Measurements from ENCODE around the gene ZNF311. TPM values are rescaled to one million over a fixed set of nuclear protein-coding genes. Genes with fewer than 3 reads are reported as not detected.

Gene ZNF311
- total RNA-seq, 2 experiments from 2014 or later = 0.25 to 0.31 TPM

- no peak for ATAC-seq (ENCODE audit: poor library complexity)
- Histone ChIP-seq H3K27ac (ENCODE audit: low read depth in 1 of 2, low read length in 2 of 2) (no peak overlapping the region), H3K36me3 (ENCODE audit: insufficient read depth, low read length) (no peaks in the 10 kb centered on the region), H3K9me3 (ENCODE audit: control insufficient read depth in 1 of 2, insufficient read depth in 1 of 2, low read length in 2 of 2) (peaks cover 0 to 5% of the 10 kb centered on the region in 2 experiments), H3K4me1 (ENCODE audit: insufficient read depth, low read length) (no peaks in the 10 kb centered on the region), H3K4me3 (ENCODE audit: low read length) (no peak overlapping the region), H3K27me3 (ENCODE audit: control insufficient read depth in 1 of 2, insufficient read depth in 2 of 2, low read length in 2 of 2) (peaks cover 4 to 17% of the 10 kb centered on the region in 2 experiments)
- no peaks in the 10 kb centered on the region for H3K4me1 Mint-ChIP-seq (ENCODE audit: low read depth)
- POLR2A ChIA-PET = no interaction called here
- no peaks in the 10 kb centered on the region for H3K36me3 Mint-ChIP-seq (ENCODE audit: low read depth)
- intact Hi-C loops (cut with DNase I, micrococcal nuclease) = no loop called here
- no peak for DNase-seq
- no peak overlapping the region for H3K4me3 Mint-ChIP-seq
- no peak for TF ChIP-seq CTCF (IDR thresholded peaks at IDR 0.05)
- H3K9me3 Mint-ChIP-seq = no peaks in the 10 kb centered on the region
- CTCF ChIA-PET = interaction anchor here (1.2 kb wide), 1 partner anchor 11 kb away, joined by 3 read pairs; no protein-coding TSS in a partner anchor
- H3K27me3 Mint-ChIP-seq = peaks cover 70% of the 10 kb centered on the region
- H3K27ac Mint-ChIP-seq = no peak overlapping the region
Measured at GRCh38 chr6:29035951-29036350, 30.8 kb upstream of the ZNF311 start.

GRCh38 chr6:29028821-29029220, 23.7 kb upstream of the ZNF311 start:
- Mint-ChIP-seq H3K4me3 (no peak overlapping the region), H3K9me3 (no peaks in the 10 kb centered on the region), H3K27ac (no peak overlapping the region), H3K4me1 (ENCODE audit: low read depth) (no peaks in the 10 kb centered on the region), H3K36me3 (ENCODE audit: low read depth) (no peaks in the 10 kb centered on the region), H3K27me3 (peaks cover 80% of the 10 kb centered on the region)
- intact Hi-C loops (cut with DNase I, micrococcal nuclease) = no loop called here
- H3K36me3 ChIP-seq (ENCODE audit: insufficient read depth, low read length) = no peaks in the 10 kb centered on the region
- ATAC-seq (ENCODE audit: poor library complexity) (no peak), DNase-seq (no peak)
- H3K4me1 ChIP-seq (ENCODE audit: insufficient read depth, low read length) = no peaks in the 10 kb centered on the region
- peaks cover 9 to 49% of the 10 kb centered on the region in 2 experiments for H3K27me3 ChIP-seq (ENCODE audit: control insufficient read depth in 1 of 2, insufficient read depth in 2 of 2, low read length in 2 of 2)
- ChIA-PET CTCF (interaction anchor here (1.0 kb wide), 1 partner anchor 191 kb away, joined by 3 read pairs; no protein-coding TSS in a partner anchor), POLR2A (no interaction called here)
- H3K4me3 ChIP-seq (ENCODE audit: low read length) = no peak overlapping the region
- H3K9me3 ChIP-seq (ENCODE audit: control insufficient read depth in 1 of 2, insufficient read depth in 1 of 2, low read length in 2 of 2) = no peaks in the 10 kb centered on the region
- TF ChIP-seq CTCF (IDR thresholded peaks at IDR 0.05) = no peak
- H3K27ac ChIP-seq (ENCODE audit: low read depth in 1 of 2, low read length in 2 of 2) = no peak overlapping the region

GRCh38 chr6:29025927-29026585, 20.9 kb upstream of the ZNF311 start:
- CTCF ChIA-PET = no interaction called here

More at GRCh38 chr6:29025927-29026585, 20.9 kb upstream of the ZNF311 start:
- Histone ChIP-seq H3K4me1 (ENCODE audit: insufficient read depth, low read length) (no peaks in the 10 kb centered on the region), H3K27me3 (ENCODE audit: control insufficient read depth in 1 of 2, insufficient read depth in 2 of 2, low read length in 2 of 2) (peaks cover 15 to 54% of the 10 kb centered on the region in 2 experiments), H3K4me3 (ENCODE audit: low read length) (no peak overlapping the region), H3K9me3 (ENCODE audit: control insufficient read depth in 1 of 2, insufficient read depth in 1 of 2, low read length in 2 of 2) (no peaks in the 10 kb centered on the region), H3K36me3 (ENCODE audit: insufficient read depth, low read length) (no peaks in the 10 kb centered on the region), H3K27ac (ENCODE audit: low read depth in 1 of 2, low read length in 2 of 2) (no peak overlapping the region)
- TF ChIP-seq CTCF (IDR thresholded peaks at IDR 0.05) = no peak
- H3K4me1 Mint-ChIP-seq (ENCODE audit: low read depth) = no peaks in the 10 kb centered on the region
- H3K4me3 Mint-ChIP-seq = no peak overlapping the region
- ATAC-seq (ENCODE audit: poor library complexity) (no peak), DNase-seq (no peak)
- peaks cover 84% of the 10 kb centered on the region for H3K27me3 Mint-ChIP-seq
- POLR2A ChIA-PET = no interaction called here
- H3K36me3 Mint-ChIP-seq (ENCODE audit: low read depth) = no peaks in the 10 kb centered on the region
- H3K9me3 Mint-ChIP-seq = no peaks in the 10 kb centered on the region
- H3K27ac Mint-ChIP-seq = no peak overlapping the region
- intact Hi-C loops (cut with DNase I, micrococcal nuclease) = no loop called here
